Medulla oblongata (tissue), 1 donor: ENCODE data around the gene ZNF778.

Experiments
- DNase-seq: peaks from one replicate; pipeline ENCODE4 v3.0.0-alpha.2; 2015; ENCODE audit errors: extremely low spot score

The ZNF778 gene

DNA sequence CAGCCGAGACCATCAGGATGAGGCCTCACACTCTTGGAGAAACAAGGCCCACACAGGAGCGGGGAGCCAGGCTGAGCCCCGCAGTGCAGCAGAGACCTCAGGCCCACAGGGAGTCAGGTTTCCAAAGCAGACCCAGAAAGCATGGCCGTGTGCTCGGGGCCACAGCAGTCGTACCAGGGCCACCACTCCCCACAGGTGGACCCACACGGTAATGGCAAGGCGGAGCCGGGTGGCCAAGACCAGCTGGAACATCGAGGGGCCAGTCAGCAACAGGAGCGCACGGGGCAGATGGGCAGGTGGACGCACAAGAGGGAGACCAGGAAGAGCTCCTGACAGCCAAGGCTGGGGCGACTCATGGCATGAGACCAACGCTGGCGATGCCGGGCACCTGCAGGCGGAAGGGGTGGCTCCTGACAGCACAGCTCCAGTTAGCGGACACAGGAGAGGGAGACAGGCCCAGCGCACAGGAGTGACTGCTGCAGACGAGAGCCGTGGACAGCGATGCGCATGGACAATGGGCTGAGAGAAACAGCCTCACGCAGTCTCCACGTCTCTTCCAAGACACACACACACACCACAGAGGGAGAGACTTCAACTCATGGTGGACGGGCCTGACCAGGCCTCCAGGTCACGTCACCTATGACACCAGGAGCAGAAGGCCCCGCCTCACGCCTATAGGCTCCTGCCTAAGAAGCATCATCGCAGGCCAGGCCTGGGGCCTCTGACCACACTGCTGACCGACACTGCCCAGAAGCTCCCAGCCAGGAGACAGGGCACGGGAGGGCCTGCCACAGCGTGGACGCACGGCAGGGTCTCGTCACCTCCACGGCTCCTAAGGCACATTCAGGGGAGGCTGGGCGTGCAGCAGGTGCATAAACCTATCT lies 58.6 kb downstream of the ZNF778 start:
- DNase-seq: no peak

DNA sequence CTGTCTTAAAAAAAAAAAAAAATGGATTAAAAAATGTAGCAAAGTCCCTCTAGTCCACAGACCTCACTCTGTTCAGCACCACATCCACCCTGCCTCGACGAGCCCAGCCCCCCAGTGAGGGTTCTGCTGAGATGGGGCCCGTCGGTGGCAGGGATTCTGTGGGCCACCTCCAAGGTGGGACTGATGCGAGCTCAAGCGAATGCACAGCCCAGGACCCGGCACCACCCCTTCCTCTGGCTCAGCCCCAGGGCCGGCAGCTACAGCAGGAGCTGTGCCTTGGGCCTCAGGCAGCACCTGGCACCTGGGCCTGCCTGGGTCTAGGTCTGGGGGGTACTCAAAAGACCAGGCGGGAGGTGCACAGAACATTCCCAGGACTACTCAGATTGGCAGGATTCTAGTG lies 59.5 kb downstream of the ZNF778 start:
- DNase-seq: no peak

DNA sequence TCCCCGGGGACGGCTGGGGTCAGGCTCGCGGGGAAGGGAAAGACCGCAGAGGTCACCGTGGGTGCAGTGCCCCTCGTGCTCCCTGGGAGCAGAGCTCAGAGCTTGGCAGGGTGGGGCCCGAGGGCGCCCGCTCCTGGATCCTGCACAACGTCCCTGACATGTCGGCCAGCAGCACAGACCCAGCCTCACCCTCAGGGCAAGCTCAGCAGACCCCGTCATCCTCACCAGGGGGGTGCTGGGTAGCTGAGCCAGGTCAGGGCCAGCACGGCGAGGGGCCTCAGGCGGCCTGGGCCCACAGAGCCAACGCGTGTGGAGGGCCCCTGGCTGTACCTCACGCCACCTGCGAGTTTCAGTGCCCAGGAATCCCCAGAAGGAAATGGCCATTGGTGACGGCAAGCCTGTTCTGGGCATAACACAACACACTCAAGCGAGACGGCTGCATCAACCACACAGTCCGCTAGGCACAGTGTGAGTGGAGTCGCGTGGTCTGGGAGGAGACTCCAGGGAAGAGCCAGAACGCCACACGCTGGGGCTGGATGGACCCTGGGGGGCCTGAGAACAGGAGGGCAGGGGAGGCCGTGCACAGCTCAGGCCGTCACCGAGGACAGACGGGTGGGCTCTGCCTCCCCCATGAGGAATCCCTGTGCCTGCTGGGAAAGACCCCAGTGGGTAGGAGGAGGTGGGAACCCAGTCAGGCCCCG lies 60.3 kb downstream of the ZNF778 start:
- no peak for DNase-seq

DNA sequence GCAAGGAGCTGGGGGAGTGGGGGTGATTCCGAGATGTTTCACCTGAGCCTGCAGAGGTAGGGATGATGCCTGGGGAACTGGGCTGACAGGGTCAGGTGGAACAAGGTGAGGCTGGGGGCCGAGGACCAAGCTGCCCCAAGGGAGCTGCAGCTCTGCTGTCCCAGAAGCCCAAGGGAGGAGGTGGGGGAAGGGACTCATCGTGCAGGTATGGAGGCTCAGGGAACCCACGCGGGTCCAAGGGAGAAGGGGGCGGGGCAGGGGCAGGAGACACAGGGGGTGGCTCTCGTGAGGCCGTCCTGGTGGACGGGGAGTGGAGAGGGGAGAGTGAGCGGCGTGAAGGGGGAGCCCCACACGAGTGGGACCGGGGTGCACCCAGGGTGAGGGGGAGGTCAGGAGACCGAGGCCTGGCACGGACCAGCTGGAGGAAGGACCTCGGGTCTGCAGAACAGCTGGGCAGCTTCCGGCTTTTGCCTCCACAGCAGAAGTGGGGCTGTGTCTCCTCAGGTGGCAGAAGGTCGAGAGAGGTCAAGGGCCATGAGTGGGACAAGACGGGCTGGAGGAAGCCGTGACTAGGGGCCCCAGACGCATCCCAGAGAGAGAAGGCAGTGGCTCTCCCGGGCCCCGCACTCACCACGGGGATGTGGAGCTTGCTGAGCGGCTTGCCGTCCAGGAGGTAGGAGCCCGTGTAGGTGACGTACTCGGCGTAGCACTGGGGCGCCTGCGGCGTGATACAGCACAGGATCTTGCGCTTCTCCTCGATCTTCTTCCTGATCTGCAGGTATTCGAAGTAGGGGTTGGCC lies 61.1 kb downstream of the ZNF778 start:
- no peak for DNase-seq

DNA sequence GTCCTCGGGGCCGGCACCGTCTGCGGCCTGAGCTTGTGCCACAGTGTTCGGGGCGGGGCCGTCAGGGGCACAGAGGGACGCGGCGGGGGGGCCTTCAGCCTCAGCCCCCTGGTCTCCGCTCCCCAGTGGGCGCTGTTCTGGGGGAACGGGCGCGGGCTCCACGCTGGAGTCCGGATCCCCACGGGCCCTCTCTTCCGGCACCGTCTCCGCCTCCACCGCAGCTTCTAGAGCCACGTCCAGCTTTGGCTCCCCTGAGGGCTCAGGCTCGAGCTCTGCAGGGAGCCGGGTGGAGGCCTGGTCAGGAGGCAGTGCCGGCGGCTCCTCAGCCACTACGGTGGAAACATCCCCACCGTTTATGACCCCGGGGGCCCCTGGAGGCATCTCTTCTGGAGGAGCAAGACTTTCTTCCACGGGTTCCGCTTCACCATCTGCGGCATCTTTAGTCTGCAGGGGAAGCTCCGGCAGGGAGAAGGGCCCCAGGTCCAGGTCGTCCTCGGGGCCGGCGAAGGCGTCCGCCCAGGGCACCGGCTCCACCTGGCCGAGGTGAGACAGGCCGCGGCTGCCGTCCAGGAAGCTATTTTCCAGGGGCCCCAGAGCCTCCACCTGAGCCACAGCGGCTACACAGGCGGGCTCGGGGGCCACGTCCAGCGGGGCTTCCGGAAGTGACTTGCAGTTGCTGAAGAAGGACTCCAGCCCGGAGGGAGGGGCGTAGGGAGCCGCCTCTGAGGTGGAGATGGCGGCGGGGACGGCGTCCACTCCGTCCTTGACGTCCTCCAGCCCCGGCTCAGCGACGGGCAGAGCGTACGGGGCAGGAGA lies 62.4 kb downstream of the ZNF778 start:
- no peak for DNase-seq

DNA sequence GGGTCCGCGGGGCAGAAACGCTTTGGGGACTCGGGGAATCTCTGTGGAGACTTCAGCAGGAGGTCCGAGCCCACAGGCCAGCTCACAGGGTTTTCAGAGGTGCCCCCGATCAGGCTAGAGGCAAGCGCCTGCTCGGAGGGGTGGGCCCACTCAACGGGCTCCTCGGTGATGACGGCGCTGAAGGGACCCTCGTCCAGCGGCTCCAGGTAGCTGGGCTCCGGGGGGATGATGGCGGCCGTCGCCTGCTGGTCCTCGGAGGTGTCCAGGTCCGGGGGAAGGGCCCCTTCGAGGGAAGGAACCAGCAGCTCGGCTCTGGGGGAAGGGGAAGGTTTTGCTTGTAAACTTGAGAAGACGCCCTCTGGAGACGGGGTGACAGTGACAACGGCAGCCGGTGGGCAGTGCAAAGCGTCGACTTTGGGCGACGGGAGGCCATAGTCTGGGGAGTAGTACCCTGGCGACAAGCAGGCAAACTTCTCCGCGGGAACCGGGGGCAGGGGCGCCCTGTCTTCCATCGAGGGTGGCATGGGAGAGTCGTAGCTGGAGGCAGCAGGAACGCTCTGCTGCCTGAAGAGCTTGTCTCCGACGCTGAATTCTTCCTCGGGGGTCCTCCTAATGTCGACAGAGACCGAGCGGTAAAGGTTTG lies 63.2 kb downstream of the ZNF778 start:
- DNase-seq: no peak

DNA sequence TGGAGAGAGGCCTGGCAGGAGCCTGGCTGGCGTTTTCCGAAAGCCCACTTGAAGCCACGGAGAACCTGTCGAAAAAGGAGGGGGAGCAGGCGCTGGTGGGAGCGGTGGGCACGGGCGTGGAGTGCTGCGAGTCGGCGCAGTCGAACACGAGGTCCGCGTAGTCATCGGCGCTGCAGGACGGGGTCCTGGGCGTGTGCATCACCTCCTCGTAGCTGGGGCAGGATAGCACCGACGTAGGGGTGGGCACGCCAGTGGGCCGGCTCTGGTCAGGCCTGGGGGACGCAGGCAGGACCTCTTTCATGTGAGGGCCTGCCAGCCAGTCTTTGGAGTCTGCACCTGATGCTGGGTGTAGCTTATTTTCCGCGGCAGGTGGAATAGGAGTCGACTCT lies 63.7 kb downstream of the ZNF778 start:
- DNase-seq: no peak

DNA sequence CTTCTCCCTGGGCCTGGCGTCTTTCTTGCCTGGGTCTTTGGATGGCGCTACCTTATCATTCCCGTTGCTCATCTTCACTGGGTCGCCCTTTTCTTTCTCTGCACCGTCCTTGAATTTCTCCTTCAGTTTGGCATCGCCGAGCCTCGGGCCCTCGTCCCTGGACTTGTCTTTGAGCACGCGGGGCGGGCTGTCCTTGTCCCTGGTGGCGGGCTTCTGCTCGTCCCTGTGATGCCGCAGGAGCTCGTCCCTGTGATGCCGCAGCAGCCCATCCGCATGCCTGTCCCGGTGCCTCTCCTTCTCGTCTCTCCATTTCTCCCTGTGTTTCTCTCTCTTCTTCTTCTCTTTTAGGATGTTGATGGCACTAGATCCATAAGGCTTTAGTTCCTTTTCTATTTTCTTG lies 64.3 kb downstream of the ZNF778 start:
- no peak for DNase-seq

DNA sequence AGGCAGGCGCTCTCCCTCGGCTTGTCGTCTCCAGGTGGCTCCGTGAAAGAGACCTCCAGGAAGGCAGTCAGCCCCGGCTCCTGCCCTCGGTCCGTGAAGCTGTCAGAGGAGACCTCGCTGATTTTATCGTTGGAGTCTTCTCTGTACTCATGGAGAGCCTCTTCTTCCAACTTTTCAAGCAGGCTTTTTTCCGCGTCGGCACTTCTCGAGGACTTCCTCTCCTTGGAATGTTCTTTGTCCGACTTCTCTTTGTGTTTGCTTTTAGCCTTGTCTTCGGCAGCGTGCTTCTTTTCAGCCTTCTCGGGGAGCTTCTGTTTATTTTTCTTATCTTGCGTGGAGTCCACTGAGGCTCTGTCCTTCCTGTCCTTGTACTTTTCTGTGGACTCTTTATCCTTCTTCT lies 65.0 kb downstream of the ZNF778 start:
- no peak for DNase-seq

DNA sequence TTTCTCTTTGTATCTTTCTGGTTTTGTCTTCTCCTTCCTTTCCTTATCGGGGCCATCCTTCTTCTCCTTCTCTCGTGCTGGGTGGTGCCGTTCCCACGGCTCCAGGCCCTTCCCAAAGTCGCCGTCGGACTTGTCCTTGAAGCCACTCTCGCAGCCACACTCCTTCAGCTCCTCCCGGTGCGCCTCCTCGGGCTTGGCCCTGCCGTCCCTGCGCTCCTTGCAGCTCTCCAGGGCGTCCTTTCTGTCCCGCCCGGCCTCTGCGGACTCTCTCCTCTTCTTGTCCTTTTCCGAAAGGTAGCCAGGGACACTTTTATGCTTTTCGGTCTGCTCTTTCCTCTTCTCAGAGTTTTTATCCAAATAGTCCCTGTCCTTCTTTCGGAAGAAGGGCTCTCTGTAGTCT lies 65.9 kb downstream of the ZNF778 start:
- DNase-seq: no peak

DNA sequence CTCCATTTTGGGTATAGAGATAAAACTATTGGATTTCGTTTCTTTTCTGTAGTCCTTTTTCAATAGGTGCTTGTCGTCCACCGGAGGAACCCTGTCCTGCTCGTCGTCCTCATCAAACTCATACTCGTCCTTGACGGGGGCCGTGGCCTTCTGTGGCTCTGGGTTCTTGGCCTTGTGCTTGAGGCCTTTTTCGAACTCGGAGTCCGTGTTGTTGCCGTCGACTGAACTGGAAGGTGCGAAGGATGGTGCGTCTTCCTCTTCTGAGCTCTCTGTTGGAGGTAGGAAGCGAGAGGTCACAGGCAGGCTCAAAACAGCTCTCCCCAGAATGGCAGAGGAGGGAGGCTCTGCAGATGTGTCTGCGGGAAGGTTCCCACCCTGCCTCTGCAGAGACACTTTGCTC lies 67.9 kb downstream of the ZNF778 start:
- no peak for DNase-seq

DNA sequence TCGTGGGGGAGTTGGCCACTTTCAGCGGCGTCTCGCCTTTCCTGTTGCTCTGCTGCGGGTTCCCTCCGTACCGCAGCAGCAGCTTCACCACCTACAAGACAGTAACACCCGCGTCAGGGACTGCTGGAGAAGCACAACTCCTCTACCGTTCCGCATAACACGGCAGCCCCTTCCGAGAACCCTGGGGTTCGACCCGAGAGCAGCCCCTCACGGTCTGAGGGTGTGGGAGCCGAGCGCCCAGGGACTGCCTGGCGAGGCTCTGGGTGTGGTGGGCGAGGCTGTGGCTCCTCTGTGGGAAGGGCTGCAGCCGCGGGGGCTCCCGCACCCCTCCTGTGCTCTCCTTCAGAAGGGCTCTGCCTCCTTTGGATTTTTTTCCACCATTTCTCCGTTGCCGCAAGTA lies 68.6 kb downstream of the ZNF778 start:
- DNase-seq: no peak
